GM19395 (cell line): Measurements from ENCODE around the gene CASP7.

ENCODE experiments used
- ATAC-seq: cut with Tn5 transposase; IDR thresholded peaks from one replicate; pipeline ENCODE4 v1.9.1; 2021; ENCODE audit warnings: mild to moderate bottlenecking, moderate library complexity; ENCODE audit not compliant: unreplicated experiment

The CASP7 gene

GRCh38 chr10:113665806-113666354 is 13.8 kb upstream of the CASP7 start:
- ATAC-seq: no peak

GRCh38 chr10:113666682-113667252 is 12.9 kb upstream of the CASP7 start:
- ATAC-seq: peak; percentile 88

- ATAC-seq: peak; percentile 20
Measured at GRCh38 chr10:113680190-113681111, 739 bp downstream of the CASP7 start.

GRCh38 chr10:113681533-113682470 is 2.1 kb downstream of the CASP7 start:
- ATAC-seq: peak; percentile 61

- no peak for ATAC-seq
Measured at GRCh38 chr10:113683300-113683699, 3.6 kb downstream of the CASP7 start.

- ATAC-seq: no peak
Measured at GRCh38 chr10:113686028-113686427, 6.3 kb downstream of the CASP7 start.

- no peak for ATAC-seq
Measured at GRCh38 chr10:113687037-113687436, 7.3 kb downstream of the CASP7 start.

GRCh38 chr10:113689057-113689456 is 9.3 kb downstream of the CASP7 start:
- ATAC-seq: no peak

- ATAC-seq: no peak
Measured at GRCh38 chr10:113689574-113689973, 9.9 kb downstream of the CASP7 start.

- ATAC-seq: no peak
Measured at GRCh38 chr10:113690749-113691148, 11.0 kb downstream of the CASP7 start.

- ATAC-seq: no peak
Measured at GRCh38 chr10:113691381-113691780, 11.7 kb downstream of the CASP7 start.

GRCh38 chr10:113692271-113692670 is 12.6 kb downstream of the CASP7 start:
- ATAC-seq: no peak

GRCh38 chr10:113693348-113693747 is 13.6 kb downstream of the CASP7 start:
- no peak for ATAC-seq

- no peak for ATAC-seq
Measured at GRCh38 chr10:113695691-113696090, 16.0 kb downstream of the CASP7 start.

GRCh38 chr10:113697595-113697994 is 17.9 kb downstream of the CASP7 start:
- ATAC-seq: no peak

- peak; percentile 59 for ATAC-seq
Measured at GRCh38 chr10:113704637-113705343, 25.1 kb downstream of the CASP7 start.

GRCh38 chr10:113705344-113705652 is 25.6 kb downstream of the CASP7 start:
- no peak for ATAC-seq

- no peak for ATAC-seq
Measured at GRCh38 chr10:113706623-113707022, 26.9 kb downstream of the CASP7 start.

- ATAC-seq: no peak
Measured at GRCh38 chr10:113708640-113709039, 28.9 kb downstream of the CASP7 start.

GRCh38 chr10:113709221-113709838 is 29.6 kb downstream of the CASP7 start:
- no peak for ATAC-seq
